ENCODE measurements around the gene LHX4. TPM values are rescaled to one million over a fixed set of nuclear protein-coding genes. Genes with fewer than 3 reads are reported as not detected.

Gene LHX4
- total RNA-seq, 2 donors from 2014 or later, result not detected

GRCh38 chr1:180327089-180327488 is 97.0 kb downstream of the LHX4 start:
- Mint-ChIP-seq H3K27ac (no peak overlapping the region), H3K27me3 (ENCODE audit: insufficient read depth) (no peaks in the 10 kb centered on the region), H3K9me3 (peaks cover 7% of the 10 kb centered on the region), H3K4me1 (no peaks in the 10 kb centered on the region), H3K4me3 (no peak overlapping the region), H3K36me3 (ENCODE audit: low read depth) (peaks cover 4% of the 10 kb centered on the region)
- no peak for DNase-seq
- TF ChIP-seq, protein P1, sequence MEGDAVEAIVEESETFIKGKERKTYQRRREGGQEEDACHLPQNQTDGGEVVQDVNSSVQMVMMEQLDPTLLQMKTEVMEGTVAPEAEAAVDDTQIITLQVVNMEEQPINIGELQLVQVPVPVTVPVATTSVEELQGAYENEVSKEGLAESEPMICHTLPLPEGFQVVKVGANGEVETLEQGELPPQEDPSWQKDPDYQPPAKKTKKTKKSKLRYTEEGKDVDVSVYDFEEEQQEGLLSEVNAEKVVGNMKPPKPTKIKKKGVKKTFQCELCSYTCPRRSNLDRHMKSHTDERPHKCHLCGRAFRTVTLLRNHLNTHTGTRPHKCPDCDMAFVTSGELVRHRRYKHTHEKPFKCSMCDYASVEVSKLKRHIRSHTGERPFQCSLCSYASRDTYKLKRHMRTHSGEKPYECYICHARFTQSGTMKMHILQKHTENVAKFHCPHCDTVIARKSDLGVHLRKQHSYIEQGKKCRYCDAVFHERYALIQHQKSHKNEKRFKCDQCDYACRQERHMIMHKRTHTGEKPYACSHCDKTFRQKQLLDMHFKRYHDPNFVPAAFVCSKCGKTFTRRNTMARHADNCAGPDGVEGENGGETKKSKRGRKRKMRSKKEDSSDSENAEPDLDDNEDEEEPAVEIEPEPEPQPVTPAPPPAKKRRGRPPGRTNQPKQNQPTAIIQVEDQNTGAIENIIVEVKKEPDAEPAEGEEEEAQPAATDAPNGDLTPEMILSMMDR (conservative IDR thresholded peaks at IDR 0.05), result no peak
- H3K36me3 ChIP-seq (ENCODE audit: control insufficient read depth, insufficient read depth, low read length), result no peaks in the 10 kb centered on the region
- H3K9me3 ChIP-seq (ENCODE audit: control insufficient read depth, low read length), result peaks cover 3% of the 10 kb centered on the region
- no peak overlapping the region for H3K9ac ChIP-seq (ENCODE audit: extremely low read depth, low read length, poor library complexity, severe bottlenecking)
- no peak overlapping the region for H3K27ac ChIP-seq (ENCODE audit: low read depth, low read length)
- H3K4me1 ChIP-seq (ENCODE audit: control insufficient read depth, insufficient read depth, low read length), result no peaks in the 10 kb centered on the region
- no peak overlapping the region for H3K4me3 ChIP-seq (ENCODE audit: low read length)
- H3K27me3 ChIP-seq (ENCODE audit: control insufficient read depth, insufficient read depth, low read length, poor library complexity, severe bottlenecking), result no peaks in the 10 kb centered on the region
- 95 to 100% methylated on average over 3 to 6 of the region's 6 CpGs for WGBS, 2 experiments (ENCODE audit: insufficient coverage in 1 of 2, insufficient read length in 1 of 2)

Other genes starting within 250 kb of the LHX4 start
- 100 to 1,000 TPM in 1 of 2 donors, 10 to 100 TPM in 1; 77.9 to 116 TPM for gene QSOX1, start 75.4 kb upstream of the LHX4 start, total RNA-seq